ENCODE data around the gene ZNF780B. TPM values are rescaled to one million over a fixed set of nuclear protein-coding genes. Genes with fewer than 3 reads are reported as not detected.

Gene ZNF780B
- total RNA-seq, 2 experiments from 2014 or later: 11.8 to 12.0 TPM

- intact Hi-C loops (cut with DNase I, micrococcal nuclease): no loop called here
- H3K27me3 ChIP-seq (ENCODE audit: control insufficient read depth in 1 of 2, insufficient read depth in 2 of 2, low read length in 2 of 2): no peaks in the 10 kb centered on the region
- H3K9me3 ChIP-seq (ENCODE audit: control insufficient read depth in 1 of 2, insufficient read depth in 1 of 2, low read length in 2 of 2): peaks cover 7 to 64% of the 10 kb centered on the region in 2 experiments
- no peaks in the 10 kb centered on the region for H3K4me1 ChIP-seq (ENCODE audit: insufficient read depth, low read length)
- ChIA-PET CTCF (no interaction called here), POLR2A (no interaction called here)
- Mint-ChIP-seq H3K36me3 (ENCODE audit: low read depth) (peaks cover 100% of the 10 kb centered on the region), H3K4me3 (no peak overlapping the region), H3K9me3 (peaks cover 35% of the 10 kb centered on the region), H3K27me3 (no peaks in the 10 kb centered on the region), H3K4me1 (ENCODE audit: low read depth) (peaks cover 4% of the 10 kb centered on the region), H3K27ac (no peak overlapping the region)
- no peak for TF ChIP-seq CTCF (IDR thresholded peaks at IDR 0.05)
- no peak for ATAC-seq (ENCODE audit: poor library complexity)
- H3K27ac ChIP-seq (ENCODE audit: low read depth in 1 of 2, low read length in 2 of 2): no peak overlapping the region
- DNase-seq: no peak
- H3K4me3 ChIP-seq (ENCODE audit: low read length): no peak overlapping the region
- H3K36me3 ChIP-seq (ENCODE audit: insufficient read depth, low read length): peaks cover 99% of the 10 kb centered on the region
These were observed 22.3 kb upstream of the ZNF780B start for GRCh38 chr19:40078377-40078776.

- no peaks in the 10 kb centered on the region for H3K27me3 Mint-ChIP-seq
- peaks cover 16% of the 10 kb centered on the region for H3K9me3 Mint-ChIP-seq
- H3K36me3 Mint-ChIP-seq (ENCODE audit: low read depth): peaks cover 49% of the 10 kb centered on the region
These were observed 14.0 kb upstream of the ZNF780B start for GRCh38 chr19:40070058-40070457.

GRCh38 chr19:40059624-40060023 lies 3.6 kb upstream of the ZNF780B start:
- H3K9me3 Mint-ChIP-seq: peaks cover 8% of the 10 kb centered on the region
- no peak overlapping the region for H3K4me3 Mint-ChIP-seq

More at GRCh38 chr19:40070058-40070457, 14.0 kb upstream of the ZNF780B start:
- intact Hi-C loops (cut with DNase I, micrococcal nuclease): no loop called here
- H3K4me3 ChIP-seq (ENCODE audit: low read length): no peak overlapping the region
- POLR2A ChIA-PET: no interaction called here
- no peaks in the 10 kb centered on the region for H3K4me1 ChIP-seq (ENCODE audit: insufficient read depth, low read length)
- H3K27ac ChIP-seq (ENCODE audit: low read depth in 1 of 2, low read length in 2 of 2): no peak overlapping the region
- DNase-seq (no peak), ATAC-seq (ENCODE audit: poor library complexity) (no peak)
- peaks cover 0 to 29% of the 10 kb centered on the region in 2 experiments for H3K9me3 ChIP-seq (ENCODE audit: control insufficient read depth in 1 of 2, insufficient read depth in 1 of 2, low read length in 2 of 2)
- no peak for TF ChIP-seq CTCF (IDR thresholded peaks at IDR 0.05)
- CTCF ChIA-PET: no interaction called here
- no peaks in the 10 kb centered on the region for H3K27me3 ChIP-seq (ENCODE audit: control insufficient read depth in 1 of 2, insufficient read depth in 2 of 2, low read length in 2 of 2)
- no peak overlapping the region for H3K27ac Mint-ChIP-seq
- no peaks in the 10 kb centered on the region for H3K4me1 Mint-ChIP-seq (ENCODE audit: low read depth)
- peaks cover 16% of the 10 kb centered on the region for H3K36me3 ChIP-seq (ENCODE audit: insufficient read depth, low read length)
- no peak overlapping the region for H3K4me3 Mint-ChIP-seq

More at GRCh38 chr19:40059624-40060023, 3.6 kb upstream of the ZNF780B start:
- ATAC-seq (ENCODE audit: poor library complexity) (no peak), DNase-seq (no peak)
- Mint-ChIP-seq H3K36me3 (ENCODE audit: low read depth) (peaks cover 25% of the 10 kb centered on the region), H3K27ac (no peak overlapping the region), H3K4me1 (ENCODE audit: low read depth) (peaks cover 25% of the 10 kb centered on the region), H3K27me3 (no peaks in the 10 kb centered on the region)
- Histone ChIP-seq H3K4me1 (ENCODE audit: insufficient read depth, low read length) (peaks cover 12% of the 10 kb centered on the region), H3K9me3 (ENCODE audit: control insufficient read depth in 1 of 2, insufficient read depth in 1 of 2, low read length in 2 of 2) (peaks cover 6 to 17% of the 10 kb centered on the region in 2 experiments), H3K36me3 (ENCODE audit: insufficient read depth, low read length) (no peaks in the 10 kb centered on the region), H3K4me3 (ENCODE audit: low read length) (no peak overlapping the region), H3K27ac (ENCODE audit: low read depth in 1 of 2, low read length in 2 of 2) (no peak overlapping the region), H3K27me3 (ENCODE audit: control insufficient read depth in 1 of 2, insufficient read depth in 2 of 2, low read length in 2 of 2) (no peaks in the 10 kb centered on the region)
- TF ChIP-seq CTCF (IDR thresholded peaks at IDR 0.05): no peak
- POLR2A ChIA-PET: no interaction called here
- CTCF ChIA-PET: no interaction called here
- intact Hi-C loops (cut with DNase I, micrococcal nuclease): loop anchor here (5.0 to 10.0 kb wide), 3 partner anchors 33 to 65 kb away; partner anchors contain the start of genes ZNF546 (in 2 of the 2) and ZNF780A (in 1 of the 2)

Data from CD4-positive, alpha-beta T cell (primary cell).